AML-193 (cell line): ENCODE results near the gene SLC39A10.

ENCODE experiments used
- DNase-seq, 2 experiments: peaks; one replicate each; lab custom pipeline; 2025; lab: John Stamatoyannopoulos, UW

Gene SLC39A10

GRCh38 chr2:195727106-195727505 is 70.1 kb downstream of the SLC39A10 start:
- no peak for DNase-seq

- no peak for DNase-seq
These were observed 73.9 kb downstream of the SLC39A10 start for GRCh38 chr2:195730912-195731311.

- DNase-seq, result no peak
These were observed 75.5 kb downstream of the SLC39A10 start for GRCh38 chr2:195732574-195732973.

- no peak for DNase-seq
These were observed 76.8 kb downstream of the SLC39A10 start for GRCh38 chr2:195733831-195734230.

- DNase-seq, result no peak
These were observed 77.4 kb downstream of the SLC39A10 start for GRCh38 chr2:195734395-195734794.

GRCh38 chr2:195734931-195735330 is 77.9 kb downstream of the SLC39A10 start:
- DNase-seq, result no peak

GRCh38 chr2:195735347-195735746 is 78.3 kb downstream of the SLC39A10 start:
- DNase-seq, result no peak

- no peak for DNase-seq
These were observed 80.7 kb downstream of the SLC39A10 start for GRCh38 chr2:195737511-195738325.

- no peak for DNase-seq
These were observed 84.2 kb downstream of the SLC39A10 start for GRCh38 chr2:195741191-195741590.

GRCh38 chr2:195756218-195756942 is 99.4 kb downstream of the SLC39A10 start:
- no peak for DNase-seq

- no peak for DNase-seq
These were observed 101.8 kb downstream of the SLC39A10 start for GRCh38 chr2:195758846-195759245.

GRCh38 chr2:195759877-195760276 is 102.9 kb downstream of the SLC39A10 start:
- no peak for DNase-seq

GRCh38 chr2:195763866-195764265 is 106.8 kb downstream of the SLC39A10 start:
- DNase-seq, result no peak

- DNase-seq, result no peak
These were observed 109.7 kb downstream of the SLC39A10 start for GRCh38 chr2:195766691-195767090.

- no peak for DNase-seq
These were observed 111.4 kb downstream of the SLC39A10 start for GRCh38 chr2:195768431-195768830.

- DNase-seq, result no peak
These were observed 112.9 kb downstream of the SLC39A10 start for GRCh38 chr2:195769975-195770374.

GRCh38 chr2:195779491-195779890 is 122.5 kb downstream of the SLC39A10 start:
- DNase-seq, result no peak

GRCh38 chr2:195782156-195782555 is 125.1 kb downstream of the SLC39A10 start:
- DNase-seq, result no peak
